Measurements from ENCODE around the gene UBALD2. TPM values are rescaled to one million over a fixed set of nuclear protein-coding genes. Genes with fewer than 3 reads are reported as not detected.

UBALD2 gene
- total and polyA plus RNA-seq, 9 donors, result 10.8 to 27.3 (median 18.2) TPM

DNA sequence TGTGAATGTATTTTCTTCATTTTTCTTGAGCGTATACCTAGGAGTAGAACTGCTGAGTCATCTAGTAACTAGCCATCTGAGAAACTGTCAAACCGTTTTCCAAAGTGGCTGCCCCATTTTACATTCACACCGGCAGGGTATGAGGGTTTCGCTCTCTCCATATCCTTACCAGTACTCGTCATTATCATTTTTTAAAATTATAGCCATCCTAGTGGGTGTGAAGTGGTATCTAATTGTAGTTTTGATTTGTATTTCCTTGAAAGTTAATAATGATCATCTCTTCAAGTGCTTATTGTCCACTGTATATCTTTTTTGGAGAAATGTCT lies 30.8 kb upstream of the UBALD2 start:
- H3K36me3 ChIP-seq (ENCODE audit: control insufficient read depth, insufficient read depth, low read length), result no peaks in the 10 kb centered on the region
- H3K4me3 ChIP-seq (ENCODE audit: low read length), result no peak overlapping the region
- no peaks in the 10 kb centered on the region for H3K4me1 ChIP-seq (ENCODE audit: control insufficient read depth, insufficient read depth, low read length)
- H3K27ac ChIP-seq (ENCODE audit: low read length), result no peak overlapping the region
- no peak for DNase-seq
- no CpG with 5 or more reads among the region's 5 CpGs for WGBS (ENCODE audit: insufficient coverage)
- H3K27me3 ChIP-seq (ENCODE audit: control insufficient read depth, insufficient read depth, low read length), result peaks cover 11% of the 10 kb centered on the region
- no peaks in the 10 kb centered on the region for H3K9me3 ChIP-seq (replicated peaks; ENCODE audit: control insufficient read depth, low read depth, low read length)

DNA sequence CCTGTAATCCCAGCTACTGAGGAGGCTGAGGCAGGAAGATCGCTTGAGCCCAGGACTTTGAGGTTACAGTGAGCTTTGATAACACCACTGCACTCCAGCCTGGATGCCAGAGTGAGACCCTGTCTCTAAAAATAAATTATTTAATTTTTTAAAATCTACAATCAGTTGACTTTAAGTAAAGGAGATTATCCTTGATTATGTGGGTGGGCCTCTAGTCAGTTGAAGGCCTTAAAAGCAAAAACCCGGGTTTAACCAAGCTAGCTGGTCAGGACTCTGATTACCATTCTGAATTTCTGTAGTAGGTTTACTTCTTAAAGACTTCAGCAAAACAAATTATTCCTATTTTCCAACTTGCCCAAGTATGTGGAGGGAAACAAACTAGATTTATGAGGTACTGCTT lies 29.3 kb upstream of the UBALD2 start:
- no CpG with 5 or more reads among the region's 2 CpGs for WGBS (ENCODE audit: insufficient coverage)
- H3K27ac ChIP-seq (ENCODE audit: low read length), result no peak overlapping the region
- no peak for DNase-seq
- H3K27me3 ChIP-seq (ENCODE audit: control insufficient read depth, insufficient read depth, low read length), result peaks cover 21% of the 10 kb centered on the region
- H3K4me1 ChIP-seq (ENCODE audit: control insufficient read depth, insufficient read depth, low read length), result peaks cover 4% of the 10 kb centered on the region
- no peak overlapping the region for H3K4me3 ChIP-seq (ENCODE audit: low read length)
- H3K9me3 ChIP-seq (replicated peaks; ENCODE audit: control insufficient read depth, low read depth, low read length), result no peaks in the 10 kb centered on the region
- no peaks in the 10 kb centered on the region for H3K36me3 ChIP-seq (ENCODE audit: control insufficient read depth, insufficient read depth, low read length)

DNA sequence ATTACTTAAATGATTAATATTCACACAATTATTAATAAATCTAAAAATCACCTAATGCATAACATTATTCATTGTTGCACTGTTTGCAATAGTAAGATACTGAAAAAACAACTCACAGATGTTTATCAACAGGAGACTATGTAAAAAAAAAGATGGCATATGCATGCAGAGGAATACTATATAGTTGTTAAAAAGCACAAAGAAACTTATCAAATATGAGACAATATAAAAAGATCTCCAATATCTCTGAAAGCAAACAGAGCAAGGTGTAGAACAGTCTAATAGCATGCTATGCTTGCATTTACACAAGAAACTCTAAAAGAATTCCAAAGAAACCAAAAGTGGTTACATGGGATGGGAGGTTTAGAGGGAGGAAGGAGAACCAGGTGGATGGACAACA lies 28.5 kb upstream of the UBALD2 start:
- Histone ChIP-seq H3K27me3 (ENCODE audit: control insufficient read depth, insufficient read depth, low read length) (peaks cover 24% of the 10 kb centered on the region), H3K4me3 (ENCODE audit: low read length) (no peak overlapping the region), H3K9me3 (replicated peaks; ENCODE audit: control insufficient read depth, low read depth, low read length) (no peaks in the 10 kb centered on the region), H3K4me1 (ENCODE audit: control insufficient read depth, insufficient read depth, low read length) (peaks cover 7% of the 10 kb centered on the region), H3K27ac (ENCODE audit: low read length) (no peak overlapping the region), H3K36me3 (ENCODE audit: control insufficient read depth, insufficient read depth, low read length) (no peaks in the 10 kb centered on the region)
- DNase-seq, result no peak

DNA sequence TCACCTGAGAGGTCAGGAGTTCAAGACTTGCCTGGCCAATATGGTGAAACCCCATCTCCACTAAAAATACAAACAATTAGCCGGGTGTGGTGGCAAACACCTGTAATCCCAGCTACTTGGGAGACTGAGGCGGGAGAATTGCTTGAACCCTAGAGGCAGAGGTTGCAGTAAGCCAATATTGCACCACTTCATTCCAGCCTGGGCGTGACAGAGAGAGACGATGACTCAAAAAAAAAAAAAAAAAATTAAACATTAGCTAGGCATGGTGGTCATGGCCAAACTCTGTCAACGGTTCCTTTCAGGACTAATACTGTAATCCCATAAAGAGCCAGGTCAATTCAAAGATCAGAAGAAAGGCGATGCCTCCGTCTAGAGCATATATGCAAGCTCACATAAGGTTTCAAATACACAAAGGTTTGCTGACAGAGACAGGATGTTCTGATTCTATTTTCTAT lies 27.3 kb upstream of the UBALD2 start:
- Histone ChIP-seq H3K27ac (ENCODE audit: low read length) (no peak overlapping the region), H3K4me1 (ENCODE audit: control insufficient read depth, insufficient read depth, low read length) (peaks cover 9% of the 10 kb centered on the region), H3K4me3 (ENCODE audit: low read length) (no peak overlapping the region), H3K9me3 (replicated peaks; ENCODE audit: control insufficient read depth, low read depth, low read length) (no peaks in the 10 kb centered on the region), H3K27me3 (ENCODE audit: control insufficient read depth, insufficient read depth, low read length) (peaks cover 33% of the 10 kb centered on the region), H3K36me3 (ENCODE audit: control insufficient read depth, insufficient read depth, low read length) (no peaks in the 10 kb centered on the region)
- no peak for DNase-seq
- 79% methylated on average over 5 of the region's 7 CpGs for WGBS (ENCODE audit: insufficient coverage)

DNA sequence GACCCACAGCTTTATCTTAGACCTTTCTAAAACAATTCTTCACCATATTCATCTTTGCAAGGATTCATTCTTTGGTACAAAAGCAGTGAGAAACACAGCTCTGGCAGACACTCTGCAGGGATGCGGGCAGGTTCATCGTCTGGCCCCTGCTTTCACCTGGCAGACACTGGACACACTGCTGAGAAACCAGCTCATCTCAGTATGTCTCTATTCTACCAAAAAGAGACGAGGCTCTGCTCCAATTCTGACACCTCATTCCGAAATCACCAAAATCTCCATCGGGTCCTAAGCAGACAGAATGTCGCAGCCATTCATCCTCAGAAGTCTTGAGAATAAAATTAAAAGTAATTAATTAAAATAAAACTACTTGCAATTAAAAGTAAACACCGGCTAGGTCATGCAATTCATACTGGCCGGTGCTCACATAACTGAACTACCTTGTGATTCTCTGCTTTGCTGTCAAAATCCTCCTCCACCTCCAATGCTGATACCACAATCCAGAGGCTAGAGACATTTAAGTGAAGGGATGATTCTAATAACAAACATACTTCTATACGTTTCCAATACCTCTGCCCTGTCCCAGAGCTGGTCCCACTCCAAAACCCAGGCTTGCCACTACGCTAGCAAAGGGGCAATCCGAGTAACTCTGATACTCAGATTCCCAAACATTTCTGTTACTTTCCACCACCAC lies 26.2 kb upstream of the UBALD2 start:
- DNase-seq, result no peak
- Histone ChIP-seq H3K27ac (ENCODE audit: low read length) (no peak overlapping the region), H3K36me3 (ENCODE audit: control insufficient read depth, insufficient read depth, low read length) (no peaks in the 10 kb centered on the region), H3K4me3 (ENCODE audit: low read length) (no peak overlapping the region), H3K4me1 (ENCODE audit: control insufficient read depth, insufficient read depth, low read length) (peaks cover 11% of the 10 kb centered on the region), H3K9me3 (replicated peaks; ENCODE audit: control insufficient read depth, low read depth, low read length) (no peaks in the 10 kb centered on the region), H3K27me3 (ENCODE audit: control insufficient read depth, insufficient read depth, low read length) (peaks cover 36% of the 10 kb centered on the region)
- 20% methylated on average over 2 of the region's 11 CpGs for WGBS (ENCODE audit: insufficient coverage)

DNA sequence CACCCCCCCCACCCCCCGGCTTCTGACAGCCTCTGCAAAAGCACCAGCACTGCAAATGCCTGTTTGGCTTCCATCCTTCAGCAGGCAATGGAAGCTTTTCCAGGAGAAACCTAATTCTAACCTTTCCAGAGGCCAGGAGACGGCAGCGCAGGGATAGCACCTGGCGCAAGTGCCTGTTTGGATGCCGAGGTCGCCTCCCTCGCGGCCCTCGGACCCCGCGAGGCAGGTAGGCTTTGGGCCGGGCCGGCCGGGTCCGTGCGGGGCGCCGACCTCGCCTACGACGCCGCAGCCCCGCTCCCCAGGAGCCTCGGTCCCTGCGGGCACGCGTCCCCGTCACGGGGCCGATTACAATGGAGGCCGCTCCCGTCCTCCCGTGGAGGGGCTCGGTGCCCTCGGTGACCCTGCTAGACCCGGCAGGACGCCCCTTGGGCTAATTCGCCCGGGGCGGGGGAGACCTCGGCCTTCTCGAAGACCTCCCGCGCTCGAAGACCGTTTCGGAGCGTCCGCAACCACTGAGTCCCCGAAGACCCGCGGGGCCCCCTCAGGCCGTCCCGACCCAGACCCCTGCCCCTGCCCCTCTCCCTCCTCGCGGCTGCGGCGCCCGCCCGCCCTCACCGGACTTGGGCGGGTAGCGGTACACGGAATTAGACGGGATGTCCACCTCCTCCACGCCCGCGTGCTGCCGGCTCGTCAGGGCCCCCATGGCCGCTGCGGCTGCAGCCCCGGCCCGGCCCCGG lies 25.4 kb upstream of the UBALD2 start:
- no peak for DNase-seq
- under 1% methylated on average over 71 of the region's 75 CpGs for WGBS (ENCODE audit: insufficient coverage)
- Histone ChIP-seq H3K4me1 (ENCODE audit: control insufficient read depth, insufficient read depth, low read length) (peaks cover 11% of the 10 kb centered on the region), H3K9me3 (replicated peaks; ENCODE audit: control insufficient read depth, low read depth, low read length) (no peaks in the 10 kb centered on the region), H3K27me3 (ENCODE audit: control insufficient read depth, insufficient read depth, low read length) (peaks cover 36% of the 10 kb centered on the region), H3K36me3 (ENCODE audit: control insufficient read depth, insufficient read depth, low read length) (no peaks in the 10 kb centered on the region), H3K4me3 (ENCODE audit: low read length) (peak overlapping the region; percentile 45), H3K27ac (ENCODE audit: low read length) (no peak overlapping the region)

DNA sequence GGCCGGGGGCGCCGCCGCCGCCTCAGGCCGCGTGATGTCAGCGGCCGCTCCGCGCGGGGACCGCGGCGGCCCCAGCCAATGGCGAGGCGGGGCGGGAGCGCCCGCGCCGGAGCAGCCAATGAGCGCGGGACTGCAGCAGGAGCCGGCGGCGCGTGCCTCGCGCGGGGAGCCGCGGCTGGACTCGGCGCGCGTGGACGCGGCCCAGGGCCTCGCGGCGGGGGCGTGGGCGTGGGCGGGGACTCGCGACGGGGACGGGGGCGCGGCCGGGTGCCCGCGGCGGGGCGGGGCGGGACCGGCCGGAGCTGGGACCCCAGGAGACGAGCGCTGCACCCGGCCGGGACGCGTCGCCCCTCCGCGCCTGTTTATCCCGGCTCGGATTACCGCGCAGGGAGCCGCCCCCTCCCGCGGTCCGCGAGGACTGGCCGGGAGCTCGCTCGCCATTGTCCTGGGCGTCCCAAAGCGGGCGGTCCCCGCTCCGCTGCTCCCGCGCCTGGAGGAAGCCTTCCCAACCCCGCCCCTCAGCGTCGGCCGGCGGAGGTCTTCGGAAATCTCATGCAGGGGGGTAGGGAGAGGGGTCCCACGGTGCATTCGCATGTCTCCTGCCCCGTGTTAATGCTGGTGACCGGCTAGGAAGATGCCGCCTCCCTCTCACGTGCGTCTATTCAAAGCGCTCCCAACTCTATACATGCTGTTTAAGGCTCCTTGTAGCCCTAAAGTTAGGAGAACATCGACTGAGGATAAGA lies 24.5 kb upstream of the UBALD2 start, which contains the start of gene RNF157:
Gene RNF157 (minus strand): TSS at position 33 of the 743 bp plus-strand sequence. CDS start 253 bp downstream, outside the sequence.
- peak; percentile 77 for DNase-seq
- Histone ChIP-seq H3K27ac (ENCODE audit: low read length) (peak within 1 kb of the TSS; percentile 44), H3K9me3 (replicated peaks; ENCODE audit: control insufficient read depth, low read depth, low read length) (no peaks in the 10 kb centered on the region), H3K4me3 (ENCODE audit: low read length) (peak within 1 kb of the TSS; percentile 64), H3K27me3 (ENCODE audit: control insufficient read depth, insufficient read depth, low read length) (peaks cover 36% of the 10 kb centered on the region), H3K4me1 (ENCODE audit: control insufficient read depth, insufficient read depth, low read length) (peaks cover 11% of the 10 kb centered on the region), H3K36me3 (ENCODE audit: control insufficient read depth, insufficient read depth, low read length) (no peaks in the 10 kb centered on the region)
- 1% methylated on average over 87 of the region's 102 CpGs for WGBS (ENCODE audit: insufficient coverage)

DNA sequence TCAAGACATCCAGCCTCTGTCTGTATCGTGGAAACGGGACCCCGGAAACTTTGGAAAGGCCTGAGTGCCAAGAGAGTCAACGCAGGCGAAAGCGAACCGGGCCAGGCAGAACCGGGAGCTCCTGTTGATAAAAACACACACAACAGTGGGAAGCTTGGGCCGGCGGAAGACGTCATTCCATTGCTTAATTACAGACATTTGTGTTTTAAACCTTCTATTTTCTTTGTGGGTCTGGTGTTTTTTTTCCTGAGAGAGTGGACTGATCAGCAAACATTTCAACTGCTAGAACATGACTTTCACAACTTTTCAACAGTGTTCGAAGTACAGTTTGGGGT lies 24.0 kb upstream of the UBALD2 start:
- peaks cover 36% of the 10 kb centered on the region for H3K27me3 ChIP-seq (ENCODE audit: control insufficient read depth, insufficient read depth, low read length)
- H3K4me3 ChIP-seq (ENCODE audit: low read length), result peak overlapping the region; percentile 64
- WGBS (ENCODE audit: insufficient coverage), result 4% methylated on average over 4 of the region's 12 CpGs
- no peaks in the 10 kb centered on the region for H3K9me3 ChIP-seq (replicated peaks; ENCODE audit: control insufficient read depth, low read depth, low read length)
- no peak overlapping the region for H3K27ac ChIP-seq (ENCODE audit: low read length)
- no peak for DNase-seq
- no peaks in the 10 kb centered on the region for H3K36me3 ChIP-seq (ENCODE audit: control insufficient read depth, insufficient read depth, low read length)
- H3K4me1 ChIP-seq (ENCODE audit: control insufficient read depth, insufficient read depth, low read length), result peaks cover 15% of the 10 kb centered on the region

DNA sequence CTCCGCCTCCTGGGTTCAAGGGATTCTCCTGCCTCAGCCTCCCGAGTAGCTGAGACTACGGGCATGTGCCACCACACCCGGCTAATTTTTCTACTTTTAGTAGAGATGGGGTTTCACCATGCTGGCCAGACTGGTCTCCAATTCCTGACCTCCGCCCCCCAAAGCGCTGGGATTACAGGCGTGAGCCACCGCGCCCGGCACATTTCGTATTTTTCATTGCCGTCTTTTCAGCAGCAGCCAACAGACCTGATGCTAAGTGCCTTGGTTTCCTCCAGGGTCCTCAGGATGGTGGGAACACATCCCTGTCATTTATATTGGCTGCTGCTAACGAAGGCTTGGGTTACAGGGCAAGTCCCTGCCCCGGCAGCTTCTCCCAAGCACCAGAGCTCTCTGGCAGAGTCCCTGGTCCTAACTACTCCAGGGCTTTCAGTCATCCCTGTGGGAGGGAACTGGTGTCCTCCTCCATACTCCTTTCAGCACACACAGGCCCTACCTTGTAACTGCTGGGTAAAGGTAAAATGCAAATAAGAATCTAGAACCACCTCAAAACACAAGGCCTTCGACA lies 23.4 kb upstream of the UBALD2 start:
- no peak overlapping the region for H3K4me3 ChIP-seq (ENCODE audit: low read length)
- no peaks in the 10 kb centered on the region for H3K9me3 ChIP-seq (replicated peaks; ENCODE audit: control insufficient read depth, low read depth, low read length)
- WGBS (ENCODE audit: insufficient coverage), result 92% methylated on average over 10 of the region's 15 CpGs
- no peak overlapping the region for H3K27ac ChIP-seq (ENCODE audit: low read length)
- peaks cover 20% of the 10 kb centered on the region for H3K4me1 ChIP-seq (ENCODE audit: control insufficient read depth, insufficient read depth, low read length)
- peaks cover 36% of the 10 kb centered on the region for H3K27me3 ChIP-seq (ENCODE audit: control insufficient read depth, insufficient read depth, low read length)
- no peaks in the 10 kb centered on the region for H3K36me3 ChIP-seq (ENCODE audit: control insufficient read depth, insufficient read depth, low read length)
- DNase-seq, result no peak
